Measurements from ENCODE around the gene ANO10. TPM values are rescaled to one million over a fixed set of nuclear protein-coding genes. Genes with fewer than 3 reads are reported as not detected.
"Not testable (repeated sequence)": the region's sequence is repeated elsewhere in the genome, so short reads cannot be mapped to it uniquely, and the experiment has no call there.

The ANO10 gene
- total RNA-seq, 4 donors from 2014 or later = 20.2 to 29.2 (median 26.1) TPM

GRCh38 chr3:43465109-43465508 lies 156.7 kb downstream of the ANO10 start:
- ATAC-seq (ENCODE audit: low FRiP score) (no peak), DNase-seq (ENCODE audit: low spot score) (no peak)
- TF ChIP-seq, protein P1, sequence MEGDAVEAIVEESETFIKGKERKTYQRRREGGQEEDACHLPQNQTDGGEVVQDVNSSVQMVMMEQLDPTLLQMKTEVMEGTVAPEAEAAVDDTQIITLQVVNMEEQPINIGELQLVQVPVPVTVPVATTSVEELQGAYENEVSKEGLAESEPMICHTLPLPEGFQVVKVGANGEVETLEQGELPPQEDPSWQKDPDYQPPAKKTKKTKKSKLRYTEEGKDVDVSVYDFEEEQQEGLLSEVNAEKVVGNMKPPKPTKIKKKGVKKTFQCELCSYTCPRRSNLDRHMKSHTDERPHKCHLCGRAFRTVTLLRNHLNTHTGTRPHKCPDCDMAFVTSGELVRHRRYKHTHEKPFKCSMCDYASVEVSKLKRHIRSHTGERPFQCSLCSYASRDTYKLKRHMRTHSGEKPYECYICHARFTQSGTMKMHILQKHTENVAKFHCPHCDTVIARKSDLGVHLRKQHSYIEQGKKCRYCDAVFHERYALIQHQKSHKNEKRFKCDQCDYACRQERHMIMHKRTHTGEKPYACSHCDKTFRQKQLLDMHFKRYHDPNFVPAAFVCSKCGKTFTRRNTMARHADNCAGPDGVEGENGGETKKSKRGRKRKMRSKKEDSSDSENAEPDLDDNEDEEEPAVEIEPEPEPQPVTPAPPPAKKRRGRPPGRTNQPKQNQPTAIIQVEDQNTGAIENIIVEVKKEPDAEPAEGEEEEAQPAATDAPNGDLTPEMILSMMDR (IDR thresholded peaks at IDR 0.05) = no peak

- not testable (repeated sequence) for ATAC-seq (ENCODE audit: low FRiP score); DNase-seq (ENCODE audit: low spot score)
These were observed 159.2 kb downstream of the ANO10 start for GRCh38 chr3:43462566-43462965.

GRCh38 chr3:43461345-43461744 lies 160.5 kb downstream of the ANO10 start:
- ATAC-seq (ENCODE audit: low FRiP score) (no peak), DNase-seq (ENCODE audit: low spot score) (no peak)
- TF ChIP-seq, protein P1 (IDR thresholded peaks at IDR 0.05) = no peak

DNA sequence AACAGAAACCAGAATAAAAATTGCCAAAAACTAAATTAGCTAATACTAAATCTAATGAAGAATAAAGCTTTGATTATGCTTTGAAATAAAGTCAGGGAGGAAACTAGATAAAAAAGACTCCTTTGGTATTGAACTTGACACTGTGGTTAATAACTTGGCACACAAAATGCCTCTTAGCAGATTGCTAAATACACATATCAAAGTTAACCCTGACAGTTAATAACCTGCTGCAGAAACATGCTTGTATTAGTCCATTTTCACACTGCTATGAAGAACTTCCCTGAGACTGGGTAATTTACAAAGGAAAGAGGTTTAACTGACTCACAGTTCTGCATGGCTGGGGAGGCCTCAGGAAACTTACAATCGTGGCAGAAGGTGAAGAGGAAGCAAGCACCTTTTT lies 164.8 kb downstream of the ANO10 start:
- not testable (repeated sequence) for DNase-seq (ENCODE audit: low spot score)

DNA sequence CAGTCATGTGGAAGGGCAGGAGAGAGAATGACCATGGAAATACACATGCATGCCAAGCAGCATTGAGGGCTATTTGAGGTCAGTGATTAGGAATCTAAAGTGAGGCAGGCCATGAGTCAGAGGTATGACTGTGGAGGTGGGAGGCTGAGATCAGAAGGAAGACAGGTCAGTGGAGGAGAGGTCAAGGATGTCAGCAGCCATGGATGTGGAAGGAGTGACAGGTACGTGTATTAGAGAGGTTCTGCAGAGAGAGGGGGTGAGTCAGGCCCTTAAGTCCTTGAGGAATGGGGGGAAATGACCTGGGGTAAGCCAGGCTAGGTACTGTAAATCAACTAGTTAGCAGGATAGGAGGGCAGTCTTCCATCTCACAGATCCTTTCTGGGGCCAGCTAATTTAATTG lies 166.6 kb downstream of the ANO10 start:
- TF ChIP-seq, protein P1 (IDR thresholded peaks at IDR 0.05) = no peak
- DNase-seq (ENCODE audit: low spot score) = no peak
- peak; percentile 93 for ATAC-seq (ENCODE audit: low FRiP score)

More for the DNA sequence above, 164.8 kb downstream of the ANO10 start:
- not testable (repeated sequence) for ATAC-seq (ENCODE audit: low FRiP score)

GRCh38 chr3:43453981-43454380 lies 167.8 kb downstream of the ANO10 start:
- no peak for DNase-seq (ENCODE audit: low spot score)
- ATAC-seq (ENCODE audit: low FRiP score) = no peak
- TF ChIP-seq, protein P1 (IDR thresholded peaks at IDR 0.05) = no peak

DNA sequence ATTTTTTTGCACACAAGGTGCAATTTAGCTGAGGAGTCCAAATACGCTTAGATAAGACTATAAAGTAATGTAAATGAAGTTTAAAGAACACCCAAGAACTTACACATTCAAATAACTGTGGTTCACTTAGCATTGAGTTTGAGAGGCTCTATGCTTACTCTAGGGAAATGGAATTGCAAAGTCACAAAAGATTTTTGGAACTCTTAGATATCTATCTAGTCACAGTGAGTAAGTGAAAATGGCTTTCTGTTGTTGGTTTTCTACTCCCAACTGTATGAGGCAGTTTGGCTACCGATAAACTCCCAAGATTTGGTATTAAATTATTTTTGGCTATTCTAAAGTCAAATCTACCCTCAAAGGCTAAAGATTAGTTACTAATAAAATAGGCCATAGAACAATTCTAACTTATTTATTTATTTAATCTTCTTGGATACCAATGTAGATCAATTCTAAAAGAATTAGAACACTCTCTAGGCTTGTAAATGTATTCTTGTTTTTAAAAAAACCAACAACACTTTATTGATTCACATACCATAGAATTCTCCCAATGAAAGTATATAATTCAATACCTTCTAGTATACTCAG lies 170.0 kb downstream of the ANO10 start:
- ATAC-seq (ENCODE audit: low FRiP score) (no peak), DNase-seq (ENCODE audit: low spot score) (no peak)
- TF ChIP-seq, protein P1 (IDR thresholded peaks at IDR 0.05) = no peak

DNA sequence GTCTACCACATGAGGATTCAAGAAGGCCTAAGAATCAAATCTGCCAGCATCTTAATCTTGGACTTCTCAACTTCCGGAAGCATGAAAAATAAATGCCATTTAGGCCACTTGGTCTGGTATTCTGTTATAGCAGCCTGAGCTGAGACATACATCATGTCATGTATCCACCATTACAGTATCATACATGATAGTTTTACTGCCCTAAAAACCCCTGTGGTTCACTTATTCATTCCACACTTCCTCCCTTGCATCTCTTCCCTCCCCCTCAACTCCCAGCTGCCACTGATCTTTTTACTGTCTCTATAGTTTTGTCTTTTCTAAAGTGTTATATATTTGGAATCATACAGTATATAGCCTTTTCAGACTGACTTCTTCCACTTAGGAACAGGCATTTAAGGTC lies 173.7 kb downstream of the ANO10 start:
- ATAC-seq (ENCODE audit: low FRiP score) (no peak), DNase-seq (ENCODE audit: low spot score) (no peak)
- TF ChIP-seq, protein P1 (IDR thresholded peaks at IDR 0.05) = no peak

Measured in omental fat pad (tissue), 4 donors.